Ishikawa (cell line): Measurements from ENCODE around the gene SLIT3.

Experiments used
- CEBPB ChIP-seq: IDR thresholded peaks from 2 replicates; pipeline ENCODE4 v1.6.1; 2012
- CREB1 ChIP-seq: IDR thresholded peaks from 2 replicates; pipeline ENCODE4 v1.6.1; 2012; ENCODE audit warnings: low read depth
- EGR1 ChIP-seq: IDR thresholded peaks from 2 replicates; pipeline ENCODE4 v1.6.1; 2012
- EP300 ChIP-seq: IDR thresholded peaks from 2 replicates; pipeline ENCODE4 v1.6.1; 2012; ENCODE audit warnings: borderline replicate concordance
- FOXM1 ChIP-seq: IDR thresholded peaks from 2 replicates; pipeline ENCODE4 v1.6.1; 2012; ENCODE audit warnings: low read depth, borderline replicate concordance
- NFIC ChIP-seq: IDR thresholded peaks from 2 replicates; pipeline ENCODE4 v1.6.1; 2012
- RAD21 ChIP-seq: IDR thresholded peaks from 2 replicates; pipeline ENCODE4 v1.6.1; 2012; ENCODE audit warnings: low read depth
- REST ChIP-seq: IDR thresholded peaks from 2 replicates; pipeline ENCODE4 v1.6.1; 2012; ENCODE audit warnings: low read depth, mild to moderate bottlenecking
- TAF1 ChIP-seq: IDR thresholded peaks from 2 replicates; pipeline ENCODE4 v1.6.1; 2012; ENCODE audit warnings: low read depth, mild to moderate bottlenecking
- TCF12 ChIP-seq: IDR thresholded peaks from 2 replicates; pipeline ENCODE4 v1.6.1; 2012; ENCODE audit warnings: low read depth
- TEAD4 ChIP-seq: IDR thresholded peaks from 2 replicates; pipeline ENCODE4 v1.6.1; 2012
- YY1 ChIP-seq: IDR thresholded peaks from 2 replicates; pipeline ENCODE4 v1.6.1; 2012; ENCODE audit warnings: low read depth
- ZBTB7A ChIP-seq: IDR thresholded peaks from 2 replicates; pipeline ENCODE4 v1.6.1; 2012; ENCODE audit warnings: low read depth
- TF ChIP-seq, protein P1 (sequence below): IDR thresholded peaks from 2 replicates; pipeline ENCODE4 v1.6.1; 2012
- TF ChIP-seq, protein P2 (sequence below): IDR thresholded peaks from 2 replicates; pipeline ENCODE4 v1.6.1; 2012

The SLIT3 gene

DNA sequence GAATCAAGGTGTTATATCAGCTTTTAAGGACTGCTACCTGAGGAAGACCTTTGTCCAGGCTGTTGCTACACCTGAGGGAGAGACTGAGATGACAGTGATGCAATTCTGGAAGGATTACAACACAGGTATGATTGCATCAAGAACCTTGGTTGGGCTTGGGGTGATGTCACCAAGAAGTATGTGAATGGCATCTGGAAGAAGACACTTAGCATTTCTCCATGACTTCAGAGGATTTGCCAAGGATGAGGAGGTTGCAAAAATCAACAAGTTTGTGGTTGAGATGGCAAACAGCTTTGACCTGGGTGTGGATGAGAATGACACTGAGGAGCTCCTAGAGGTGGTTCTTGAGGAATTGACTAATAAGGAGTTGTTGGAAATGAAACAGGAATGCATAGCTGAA, 653.9 kb downstream of the SLIT3 start:
- TF ChIP-seq EGR1: no peak
- no peak for TF ChIP-seq TEAD4
- TF ChIP-seq CEBPB: peak; percentile 50; the same call in 1 of the 2 replicates
- TF ChIP-seq FOXM1: no peak
- TF ChIP-seq NFIC: no peak

DNA sequence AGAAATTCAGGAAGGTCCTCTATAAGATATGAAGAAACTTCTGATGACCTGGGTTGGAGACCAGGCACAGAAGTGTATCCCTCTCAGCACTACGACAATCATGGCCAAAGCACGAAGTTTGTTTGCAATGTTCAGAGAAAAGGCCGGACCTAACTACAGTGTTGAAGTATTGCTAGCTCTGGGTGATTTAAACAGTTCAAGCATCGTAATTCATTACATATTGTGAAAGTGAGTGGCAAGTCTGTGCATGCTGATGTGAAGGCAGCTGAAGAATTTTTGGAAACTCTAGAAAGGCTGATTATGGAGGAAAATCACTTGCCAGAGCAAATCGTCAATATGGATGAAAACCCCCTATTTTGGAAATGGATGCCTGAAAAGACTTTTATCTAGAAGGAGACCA, 654.6 kb downstream of the SLIT3 start:
- no peak for TF ChIP-seq EP300
- TF ChIP-seq CEBPB: no peak
- TF ChIP-seq, protein P1, sequence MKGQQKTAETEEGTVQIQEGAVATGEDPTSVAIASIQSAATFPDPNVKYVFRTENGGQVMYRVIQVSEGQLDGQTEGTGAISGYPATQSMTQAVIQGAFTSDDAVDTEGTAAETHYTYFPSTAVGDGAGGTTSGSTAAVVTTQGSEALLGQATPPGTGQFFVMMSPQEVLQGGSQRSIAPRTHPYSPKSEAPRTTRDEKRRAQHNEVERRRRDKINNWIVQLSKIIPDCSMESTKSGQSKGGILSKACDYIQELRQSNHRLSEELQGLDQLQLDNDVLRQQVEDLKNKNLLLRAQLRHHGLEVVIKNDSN: no peak
- TF ChIP-seq RAD21: no peak
- TF ChIP-seq TAF1: no peak
- TF ChIP-seq EGR1: no peak
- TF ChIP-seq TCF12: no peak
- TF ChIP-seq, protein P2, sequence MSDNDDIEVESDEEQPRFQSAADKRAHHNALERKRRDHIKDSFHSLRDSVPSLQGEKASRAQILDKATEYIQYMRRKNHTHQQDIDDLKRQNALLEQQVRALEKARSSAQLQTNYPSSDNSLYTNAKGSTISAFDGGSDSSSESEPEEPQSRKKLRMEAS: no peak
- TF ChIP-seq FOXM1: no peak
- no peak for TF ChIP-seq YY1
- TF ChIP-seq CREB1: no peak

DNA sequence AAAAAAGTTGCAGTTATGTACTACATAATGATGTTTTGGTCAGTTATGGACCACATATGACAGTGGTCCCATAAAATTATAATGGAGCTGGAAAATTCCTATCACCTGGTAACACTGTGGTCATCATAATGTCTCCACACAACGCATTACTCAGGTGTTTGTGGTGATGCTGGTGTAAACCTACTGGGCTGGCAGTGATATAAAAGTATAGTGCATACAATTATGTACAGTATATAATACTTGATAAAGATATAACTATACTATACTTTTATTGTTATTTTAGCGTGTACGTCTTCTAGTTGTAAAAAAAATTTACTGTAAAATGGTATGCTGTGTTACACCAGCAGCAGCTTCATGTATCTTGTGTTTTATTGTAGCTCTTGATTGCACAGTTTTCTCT, 655.7 kb downstream of the SLIT3 start:
- no peak for TF ChIP-seq YY1
- no peak for TF ChIP-seq CEBPB
- TF ChIP-seq, protein P2: no peak
- no peak for TF ChIP-seq TAF1

GRCh38 chr5:168642019-168642418, 658.9 kb downstream of the SLIT3 start:
- no peak for TF ChIP-seq RAD21
- TF ChIP-seq, protein P2: no peak
- no peak for TF ChIP-seq TEAD4
- TF ChIP-seq REST: no peak
- no peak for TF ChIP-seq CEBPB
- no peak for TF ChIP-seq CREB1
- no peak for TF ChIP-seq YY1
- TF ChIP-seq ZBTB7A: no peak
- TF ChIP-seq EGR1: no peak

- no peak for TF ChIP-seq YY1
- no peak for TF ChIP-seq CREB1
- no peak for TF ChIP-seq EGR1
Measured at GRCh38 chr5:168637793-168638192, 663.1 kb downstream of the SLIT3 start.

DNA sequence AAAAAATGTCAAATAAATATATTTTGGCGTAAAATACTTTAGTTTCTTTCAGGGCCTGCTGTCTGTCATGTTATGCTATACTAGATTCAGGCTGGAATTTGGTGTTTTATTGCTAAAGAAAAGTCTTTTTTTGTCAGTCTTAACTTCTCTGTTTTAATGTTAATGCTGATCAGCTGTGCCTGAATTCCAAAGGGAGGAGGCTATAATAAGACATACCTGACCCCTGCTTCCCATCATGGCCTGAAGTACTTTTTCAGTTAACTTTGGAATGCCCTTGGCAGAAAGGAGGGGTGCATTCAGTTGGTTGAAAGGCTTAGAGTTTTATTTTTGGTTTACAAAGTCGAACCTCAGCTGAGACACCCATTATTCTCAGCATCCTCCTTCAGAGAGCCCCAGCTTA, 663.7 kb downstream of the SLIT3 start:
- TF ChIP-seq RAD21: no peak
- no peak for TF ChIP-seq ZBTB7A
- no peak for TF ChIP-seq TCF12
- no peak for TF ChIP-seq FOXM1
- no peak for TF ChIP-seq TAF1
- TF ChIP-seq TEAD4: no peak
- no peak for TF ChIP-seq CEBPB
- TF ChIP-seq REST: no peak
- no peak for TF ChIP-seq CREB1
- TF ChIP-seq EP300: no peak
- TF ChIP-seq YY1: no peak
- TF ChIP-seq NFIC: no peak
- TF ChIP-seq EGR1: no peak
- TF ChIP-seq, protein P1: no peak
- TF ChIP-seq, protein P2: no peak

GRCh38 chr5:168624850-168625364, 676.0 kb downstream of the SLIT3 start:
- TF ChIP-seq CEBPB (peak; percentile 48; the same call in 1 of the 2 replicates), RAD21 (no peak), TEAD4 (no peak), ZBTB7A (no peak), YY1 (no peak), CREB1 (no peak)
- TF ChIP-seq, protein P1: no peak
